K562 (cell line): Measurements from ENCODE around the gene TMC2. TPM values are rescaled to one million over a fixed set of nuclear protein-coding genes. Genes with fewer than 3 reads are reported as not detected.

Experiments
- CC2D1A ChIP-seq: fragments of 450-650 bp; IDR thresholded peaks from 2 replicates; pipeline ENCODE4 v1.6.1; 2017; ENCODE audit warnings: mild to moderate bottlenecking
- DEAF1 ChIP-seq: fragments of 450-650 bp; formaldehyde crosslinking; IDR thresholded peaks from 2 replicates; pipeline ENCODE4 v1.4.0; 2020; ENCODE audit warnings: mild to moderate bottlenecking, moderate library complexity
- EHMT2 ChIP-seq: fragments of 450-650 bp; IDR thresholded peaks from 2 replicates; pipeline ENCODE4 v1.6.1; 2018; ENCODE audit warnings: antibody characterized with exemption
- ELF4 ChIP-seq: fragments of 450-650 bp; formaldehyde crosslinking; IDR thresholded peaks from 2 replicates; pipeline ENCODE4 v1.4.0; 2022; ENCODE audit warnings: missing genetic modification characterization
- GMEB1 ChIP-seq: fragments of 250-450 bp; sonication (Bioruptor Pico); IDR thresholded peaks from 2 replicates; pipeline ENCODE4 v1.4.0; 2020; ENCODE audit warnings: mild to moderate bottlenecking
- MEF2D ChIP-seq: conservative IDR thresholded peaks from 2 replicates; pipeline ENCODE4 v1.6.1; 2016; ENCODE audit warnings: low read depth, missing genetic modification characterization, missing compliant biosample characterization
- NFE2 ChIP-seq: IDR thresholded peaks from 2 replicates; pipeline ENCODE4 v1.6.1; 2014; ENCODE audit warnings: antibody characterized with exemption, low read depth
- PKNOX1 ChIP-seq: fragments of 450-650 bp; IDR thresholded peaks from 2 replicates; pipeline ENCODE4 v1.6.1; 2016
- ZFP36 ChIP-seq: fragments of 150-350 bp; IDR thresholded peaks from 2 replicates; pipeline ENCODE4 v1.6.1; 2018; ENCODE audit warnings: low read length, low read depth; ENCODE audit not compliant: partially characterized antibody
- ZNF449 ChIP-seq: fragments of 250-450 bp; sonication (Bioruptor Pico); IDR thresholded peaks from 2 replicates; pipeline ENCODE4 v1.8.0; 2022; ENCODE audit warnings: moderate library complexity, mild to moderate bottlenecking, inconsistent platforms
- ZNF785 ChIP-seq: fragments of 250-450 bp; sonication (Bioruptor Pico); IDR thresholded peaks from 2 replicates; pipeline ENCODE4 v1.4.0; 2020; ENCODE audit warnings: mild to moderate bottlenecking
- ZSCAN29 ChIP-seq: fragments of 450-650 bp; IDR thresholded peaks from 2 replicates; pipeline ENCODE4 v1.6.1; 2017
- polyA plus RNA-seq, 8 experiments: library from polyadenylated mRNA; depleted of rRNA in 4 of 8; stranded (reverse) in 5 of 8; unstranded in 3 of 8; fragments of >200 nt; fragmentation: Nextera tagmentation in 2 of 8; fragmentation: Illumina TruSeq in 1 of 8; extraction: Ambion mirVana in 2 of 8; extraction: Trizol in 1 of 8; gene quantifications; 2 replicates each; pipeline versions ENCODE4 v1.2.1 to v1.2.3, GENCODE V29; 2011 to 2014; ENCODE audit warnings: inconsistent platforms in 1 of 8, missing spikeins in 1 of 8
- total RNA-seq, 7 experiments: library from RNA; depleted of rRNA in 6 of 7; stranded (reverse); fragments of >200 nt in 6 of 7; fragmentation: Illumina TruSeq in 2 of 7; extraction: Trizol in 2 of 7; gene quantifications; 2 replicates each; pipeline versions ENCODE4 v1.2.1 to v1.2.3, GENCODE V29; 2011 to 2021; ENCODE audit warnings: low replicate concordance in 1 of 7
- TF ChIP-seq, protein P1 (sequence below): fragments of 450-650 bp; formaldehyde crosslinking; IDR thresholded peaks from 2 replicates; pipeline ENCODE4 v1.4.0; 2022; ENCODE audit warnings: missing genetic modification characterization
- TF ChIP-seq, protein P2 (sequence below): fragments of 250-450 bp; sonication (Bioruptor Pico); IDR thresholded peaks from 2 replicates; pipeline ENCODE4 v1.4.0; 2020

TMC2 gene
- total and polyA plus RNA-seq, 9 of the 15 experiments (the other 6 are each of a cell fraction or from before 2014, with no cell fraction given), result not detected

- TF ChIP-seq, protein P1, sequence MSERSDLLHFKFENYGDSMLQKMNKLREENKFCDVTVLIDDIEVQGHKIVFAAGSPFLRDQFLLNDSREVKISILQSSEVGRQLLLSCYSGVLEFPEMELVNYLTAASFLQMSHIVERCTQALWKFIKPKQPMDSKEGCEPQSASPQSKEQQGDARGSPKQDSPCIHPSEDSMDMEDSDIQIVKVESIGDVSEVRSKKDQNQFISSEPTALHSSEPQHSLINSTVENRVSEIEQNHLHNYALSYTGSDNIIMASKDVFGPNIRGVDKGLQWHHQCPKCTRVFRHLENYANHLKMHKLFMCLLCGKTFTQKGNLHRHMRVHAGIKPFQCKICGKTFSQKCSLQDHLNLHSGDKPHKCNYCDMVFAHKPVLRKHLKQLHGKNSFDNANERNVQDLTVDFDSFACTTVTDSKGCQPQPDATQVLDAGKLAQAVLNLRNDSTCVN (CRISPR knock-in tag), result no peak
- TF ChIP-seq PKNOX1 (no peak), CC2D1A (no peak), EHMT2 (peak; percentile 62), ZSCAN29 (no peak), MEF2D (tag) (no peak), GMEB1 (CRISPR knock-in tag) (no peak), NFE2 (peak; percentile 39), ELF4 (CRISPR knock-in tag) (no peak), ZNF449 (CRISPR knock-in tag) (no peak), ZNF785 (CRISPR knock-in tag) (no peak), ZFP36 (no peak), DEAF1 (CRISPR knock-in tag) (no peak)
- TF ChIP-seq, protein P2, sequence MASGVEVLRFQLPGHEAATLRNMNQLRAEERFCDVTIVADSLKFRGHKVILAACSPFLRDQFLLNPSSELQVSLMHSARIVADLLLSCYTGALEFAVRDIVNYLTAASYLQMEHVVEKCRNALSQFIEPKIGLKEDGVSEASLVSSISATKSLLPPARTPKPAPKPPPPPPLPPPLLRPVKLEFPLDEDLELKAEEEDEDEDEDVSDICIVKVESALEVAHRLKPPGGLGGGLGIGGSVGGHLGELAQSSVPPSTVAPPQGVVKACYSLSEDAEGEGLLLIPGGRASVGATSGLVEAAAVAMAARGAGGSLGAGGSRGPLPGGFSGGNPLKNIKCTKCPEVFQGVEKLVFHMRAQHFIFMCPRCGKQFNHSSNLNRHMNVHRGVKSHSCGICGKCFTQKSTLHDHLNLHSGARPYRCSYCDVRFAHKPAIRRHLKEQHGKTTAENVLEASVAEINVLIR (CRISPR knock-in tag), result peak; percentile 95
Observed at GRCh38 chr20:2663887-2664719, 127.7 kb downstream of the TMC2 start, which contains the start of gene IDH3B (continued).
